ENCODE measurements around the gene RPS21. TPM values are rescaled to one million over a fixed set of nuclear protein-coding genes. Genes with fewer than 3 reads are reported as not detected.

Gene RPS21
- total RNA-seq, 4 donors from 2014 or later: 1,151 to 14,756 (median 1,928) TPM

GRCh38 chr20:62437927-62438326, 51.0 kb downstream of the RPS21 start:
- intact Hi-C loops (cut with DNase I; ENCODE audit: low total_unique reads): no loop called here
- H3K27ac ChIP-seq: no peak overlapping the region
- DNase-seq: no peak
- no peaks in the 10 kb centered on the region for H3K27me3 ChIP-seq
- H3K4me1 ChIP-seq: no peaks in the 10 kb centered on the region
- H3K9me3 ChIP-seq: no peaks in the 10 kb centered on the region
- H3K36me3 ChIP-seq: no peaks in the 10 kb centered on the region
- H3K4me3 ChIP-seq: no peak overlapping the region
- TF ChIP-seq POLR2A (IDR thresholded peaks at IDR 0.05): no peak
- TF ChIP-seq CTCF (IDR thresholded peaks at IDR 0.05): no peak

Other genes starting within 250 kb of the RPS21 start
- 100 to 1,000 TPM; 145 to 214 (median 162) TPM for gene PSMA7, start 243.7 kb upstream of the RPS21 start, total RNA-seq
- gene SS18L1, start 243.3 kb upstream of the RPS21 start, total RNA-seq: 10 to 100 TPM in 2 of 4 donors, 1 to 10 TPM in 1, under 1 TPM in 1; 0.51 to 21.7 (median 12.8) TPM
- 10 to 100 TPM in 3 of 4 donors, under 1 TPM in 1; 0.59 to 38.5 (median 22.7) TPM for gene MTG2, start 204.1 kb upstream of the RPS21 start, total RNA-seq
- not detected for gene HRH3, start 166.8 kb upstream of the RPS21 start, total RNA-seq
- gene OSBPL2, start 148.6 kb upstream of the RPS21 start, total RNA-seq: 10 to 100 TPM; 12.3 to 55.9 (median 33.4) TPM
- 10 to 100 TPM; 42.9 to 82.7 (median 60.9) TPM for gene ADRM1, start 84.1 kb upstream of the RPS21 start, total RNA-seq
- gene LAMA5, start 19.8 kb upstream of the RPS21 start, total RNA-seq: 100 to 1,000 TPM in 2 of 4 donors, 10 to 100 TPM in 2; 50.6 to 375 (median 90.8) TPM
- gene CABLES2, start 20.2 kb downstream of the RPS21 start, total RNA-seq: 10 to 100 TPM in 1 of 4 donors, 1 to 10 TPM in 2, under 1 TPM in 1; 0.29 to 10.6 (median 2.6) TPM
- gene RBBP8NL, start 40.4 kb downstream of the RPS21 start, total RNA-seq: under 1 TPM in 1 of 4 donors, not detected in 3; 0.35 TPM
- gene GATA5, start 88.9 kb downstream of the RPS21 start, total RNA-seq: 10 to 100 TPM in 1 of 4 donors, 1 to 10 TPM in 1, under 1 TPM in 1, not detected in 1; 0.26 to 17.8 (median 3.5) TPM